GM19023 (cell line): Measurements from ENCODE around the gene TGIF2.
A peak's percentile ranks its signal among the peaks of the same experiment; 100 is the strongest.
"Not testable (repeated sequence)": the region's sequence is repeated elsewhere in the genome, so short reads cannot be mapped to it uniquely, and the experiment has no call there.

Source experiments
- ATAC-seq: cut with Tn5 transposase; IDR thresholded peaks from one replicate; pipeline ENCODE4 v1.9.1; 2021; ENCODE audit warnings: mild to moderate bottlenecking, moderate library complexity; ENCODE audit not compliant: unreplicated experiment

Gene TGIF2

GRCh38 chr20:36576081-36576445 is 2.7 kb downstream of the TGIF2 start:
- no peak for ATAC-seq

- no peak for ATAC-seq
Observed at GRCh38 chr20:36578356-36579041, 5.1 kb downstream of the TGIF2 start.

GRCh38 chr20:36579996-36580545 is 6.7 kb downstream of the TGIF2 start:
- ATAC-seq = no peak

- no peak for ATAC-seq
Observed at GRCh38 chr20:36582322-36582721, 8.9 kb downstream of the TGIF2 start.

GRCh38 chr20:36582821-36583220 is 9.4 kb downstream of the TGIF2 start:
- no peak for ATAC-seq

- ATAC-seq = no peak
Observed at GRCh38 chr20:36584018-36584481, 10.7 kb downstream of the TGIF2 start.

- ATAC-seq = no peak
Observed at GRCh38 chr20:36585410-36586125, 12.2 kb downstream of the TGIF2 start.

GRCh38 chr20:36587388-36588070 is 14.1 kb downstream of the TGIF2 start:
- no peak for ATAC-seq

GRCh38 chr20:36591281-36591680 is 17.9 kb downstream of the TGIF2 start:
- no peak for ATAC-seq

GRCh38 chr20:36591854-36592641 is 18.7 kb downstream of the TGIF2 start:
- ATAC-seq = no peak

- no peak for ATAC-seq
Observed at GRCh38 chr20:36593347-36593929, 20.0 kb downstream of the TGIF2 start.

GRCh38 chr20:36599912-36600345 is 26.5 kb downstream of the TGIF2 start:
- ATAC-seq = no peak

GRCh38 chr20:36601540-36601939 is 28.1 kb downstream of the TGIF2 start:
- ATAC-seq = no peak

- ATAC-seq = peak; percentile 21
Observed at GRCh38 chr20:36604952-36605398, 31.6 kb downstream of the TGIF2 start.

GRCh38 chr20:36605399-36606157 is 32.2 kb downstream of the TGIF2 start, which contains the start of gene RAB5IF:
RAB5IF (plus strand) TSS chr20:36605779; CDS start chr20:36605952, 173 bp downstream.
- peak; percentile 86 for ATAC-seq

- no peak for ATAC-seq
Observed at GRCh38 chr20:36606158-36607066, 33.0 kb downstream of the TGIF2 start.

GRCh38 chr20:36607586-36608387 is 34.4 kb downstream of the TGIF2 start:
- no peak for ATAC-seq

GRCh38 chr20:36608388-36608728 is 35.0 kb downstream of the TGIF2 start:
- ATAC-seq = not testable (repeated sequence)
